Embryonic facial prominence (tissue), 1 donor: ENCODE measurements around the gene ZNF783.
"Not testable (repeated sequence)": the region's sequence is repeated elsewhere in the genome, so short reads cannot be mapped to it uniquely, and the experiment has no call there.

Source experiments
- DNase-seq: peaks from one replicate; pipeline ENCODE4 v3.0.0-alpha.2; 2016; ENCODE audit errors: extremely low spot score

The ZNF783 gene

GRCh38 chr7:149261829-149262617 is at the start of gene ZNF783:
ZNF783 (plus strand) TSS chr7:149262196; CDS start chr7:149262334, 138 bp downstream.
- peak; percentile 72 for DNase-seq

GRCh38 chr7:149214020-149214720 is 47.8 kb upstream of the ZNF783 start:
- no peak for DNase-seq

GRCh38 chr7:149216402-149216801 is 45.6 kb upstream of the ZNF783 start:
- DNase-seq = no peak

- DNase-seq = no peak
These were observed 44.4 kb upstream of the ZNF783 start for GRCh38 chr7:149217570-149217969.

- no peak for DNase-seq
These were observed 43.3 kb upstream of the ZNF783 start for GRCh38 chr7:149218469-149219420.

DNA sequence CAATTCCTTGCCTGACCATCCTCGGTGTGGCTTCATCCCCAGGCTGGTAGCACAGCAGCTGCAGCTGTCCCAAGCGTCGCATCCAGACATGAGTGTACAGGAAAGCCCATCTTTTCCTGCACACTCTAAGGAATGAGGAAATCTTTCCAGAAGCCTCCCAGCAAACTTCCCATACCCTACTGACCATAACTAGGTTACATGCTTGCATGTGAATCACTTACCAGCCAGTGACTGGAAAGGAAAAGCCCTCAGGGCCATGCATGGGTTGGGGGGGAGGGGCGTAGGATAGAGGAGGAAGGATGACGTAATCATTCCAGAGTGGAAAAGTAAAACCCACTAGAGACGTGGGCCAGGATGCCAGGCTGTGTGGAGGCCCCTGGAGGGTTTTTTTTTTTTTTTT is 41.5 kb upstream of the ZNF783 start:
- DNase-seq = no peak

- no peak for DNase-seq
These were observed 38.8 kb upstream of the ZNF783 start for GRCh38 chr7:149223176-149223575.

GRCh38 chr7:149223761-149224160 is 38.2 kb upstream of the ZNF783 start:
- DNase-seq = no peak

DNA sequence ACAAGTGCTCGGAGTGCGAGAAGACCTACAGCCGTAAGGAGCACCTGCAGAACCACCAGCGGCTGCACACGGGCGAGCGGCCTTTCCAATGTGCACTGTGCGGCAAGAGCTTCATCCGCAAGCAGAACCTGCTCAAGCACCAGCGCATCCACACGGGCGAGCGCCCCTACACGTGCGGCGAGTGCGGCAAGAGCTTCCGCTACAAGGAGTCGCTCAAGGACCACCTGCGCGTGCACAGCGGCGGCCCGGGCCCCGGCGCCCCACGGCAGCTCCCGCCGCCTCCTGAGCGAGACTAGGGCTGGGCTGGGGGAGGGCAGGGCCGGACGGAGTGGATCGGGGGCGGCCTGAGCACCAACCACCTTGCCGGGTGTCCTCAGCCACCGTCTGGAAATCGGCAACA is 37.6 kb upstream of the ZNF783 start:
- DNase-seq = no peak

DNA sequence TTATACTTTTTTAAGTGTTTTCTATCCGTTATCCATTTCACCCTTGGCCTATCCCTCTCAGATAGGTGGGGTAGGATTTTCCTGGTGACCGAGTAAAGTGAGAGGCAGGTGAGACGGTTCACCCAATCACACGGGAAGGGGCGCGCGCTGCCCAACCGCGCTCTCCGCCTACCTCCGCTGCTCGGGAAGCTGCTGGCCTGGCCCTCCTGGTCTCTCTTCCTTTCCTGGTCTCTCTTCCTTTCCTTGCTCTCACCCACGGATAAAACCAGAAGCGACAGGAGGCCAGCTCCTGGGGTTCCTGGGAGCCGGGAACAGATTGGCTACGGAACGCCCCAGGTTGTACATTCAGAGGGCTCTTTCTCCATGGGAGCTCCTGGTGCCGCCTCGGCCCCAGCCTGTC is 36.9 kb upstream of the ZNF783 start:
- no peak for DNase-seq

DNA sequence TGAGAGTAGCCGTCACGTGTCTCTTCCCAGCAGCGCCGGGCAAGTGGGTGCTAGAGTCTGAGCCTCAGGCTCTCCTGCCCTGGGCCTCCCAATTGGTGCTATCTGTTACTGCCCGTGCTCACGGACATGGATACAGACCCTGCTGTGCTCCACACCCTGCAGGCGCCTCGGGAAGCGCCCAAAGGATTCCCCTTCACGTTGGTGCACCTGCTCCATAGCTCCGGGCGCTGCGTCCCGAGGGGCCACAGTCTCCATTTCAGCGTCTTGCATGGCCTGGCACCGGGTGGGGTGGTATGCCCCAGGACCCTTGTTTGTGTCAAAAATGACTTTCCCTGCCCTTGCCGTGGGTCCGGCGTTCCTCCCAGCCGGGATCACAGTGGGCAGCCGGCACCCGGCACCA is 36.3 kb upstream of the ZNF783 start:
- no peak for DNase-seq

DNA sequence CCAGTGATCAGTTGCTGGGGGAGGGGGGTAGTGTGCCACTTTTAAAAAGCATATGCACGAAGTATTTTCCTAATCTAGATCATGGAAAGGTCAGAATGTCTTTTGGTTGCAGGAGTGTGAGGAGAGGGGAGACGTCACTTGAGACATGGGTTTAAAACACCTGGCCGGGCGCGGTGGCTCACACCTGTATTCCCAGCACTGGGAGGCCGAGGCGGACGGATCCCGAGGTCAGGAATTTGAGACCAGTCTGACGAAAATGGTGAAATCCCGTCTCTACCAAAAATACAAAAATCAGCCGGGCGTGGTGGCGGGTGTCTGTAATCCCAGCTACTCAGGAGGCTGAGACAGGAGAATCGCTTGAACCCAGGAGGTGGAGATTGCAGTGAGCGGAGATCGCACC is 35.6 kb upstream of the ZNF783 start:
- not testable (repeated sequence) for DNase-seq

DNA sequence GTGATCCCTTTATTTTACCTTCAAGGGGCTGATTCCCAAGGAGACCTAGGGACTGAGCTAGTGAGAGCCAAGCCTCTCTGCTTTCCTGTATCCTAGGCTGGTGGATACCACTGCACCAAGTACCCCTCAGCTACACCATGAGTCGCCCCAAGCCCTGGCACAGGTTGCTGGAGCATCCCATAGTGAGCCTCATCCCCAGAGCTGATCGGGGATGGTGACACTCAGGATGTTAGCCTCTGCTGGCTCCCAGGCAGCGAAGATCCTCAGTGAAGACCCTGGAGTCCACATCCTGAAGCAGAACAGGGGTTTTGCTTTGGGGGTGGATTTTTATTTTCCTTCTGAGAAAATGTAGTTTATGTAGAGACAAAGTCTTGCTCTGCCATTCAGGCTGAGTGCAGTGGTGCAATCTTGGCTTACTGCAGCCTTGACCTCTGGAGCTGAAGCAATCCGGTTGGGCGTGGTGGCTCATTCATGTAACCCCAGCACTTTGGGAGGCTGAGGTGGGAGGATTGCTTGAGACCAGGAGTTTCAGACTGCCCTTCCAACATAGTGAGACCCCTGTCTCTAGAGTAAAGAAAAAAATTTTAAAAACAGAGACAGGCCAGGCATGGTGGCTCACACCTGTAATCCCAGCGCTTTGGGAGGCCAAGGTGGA is 35.0 kb upstream of the ZNF783 start:
- DNase-seq = no peak

DNA sequence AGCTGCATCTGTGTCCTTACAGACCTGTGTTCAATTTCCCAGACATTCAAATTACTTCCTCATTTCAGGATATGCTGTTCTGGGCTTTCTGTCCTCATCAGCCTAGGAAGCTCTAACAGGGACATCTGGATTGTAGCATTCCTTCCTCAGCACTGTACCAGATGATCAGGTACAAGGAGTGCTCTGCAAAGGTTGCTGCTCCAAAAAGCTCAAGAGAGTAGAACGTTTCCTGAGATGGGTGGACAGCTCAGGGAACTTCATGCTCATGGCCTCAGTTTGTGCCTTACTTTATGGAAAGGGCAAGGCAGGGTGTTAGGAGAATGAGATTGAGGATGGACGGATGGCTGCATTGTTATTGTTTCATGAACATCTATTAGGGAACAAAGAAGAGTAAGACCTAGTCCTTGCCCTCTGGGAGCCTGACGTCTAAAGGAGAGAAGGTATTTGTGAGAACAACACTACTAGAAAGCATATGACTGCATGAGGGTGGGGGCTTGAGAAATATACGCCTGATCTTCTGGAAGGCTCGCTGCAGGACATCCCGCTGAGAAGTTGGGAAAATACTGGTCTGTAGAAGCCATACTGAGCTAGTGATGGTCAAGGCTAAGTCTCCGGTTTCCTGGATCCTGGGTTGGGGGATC is 33.0 kb upstream of the ZNF783 start:
- DNase-seq = no peak

- DNase-seq = no peak
These were observed 32.5 kb upstream of the ZNF783 start for GRCh38 chr7:149229526-149229925.

- DNase-seq = no peak
These were observed 29.6 kb upstream of the ZNF783 start for GRCh38 chr7:149232362-149232761.

DNA sequence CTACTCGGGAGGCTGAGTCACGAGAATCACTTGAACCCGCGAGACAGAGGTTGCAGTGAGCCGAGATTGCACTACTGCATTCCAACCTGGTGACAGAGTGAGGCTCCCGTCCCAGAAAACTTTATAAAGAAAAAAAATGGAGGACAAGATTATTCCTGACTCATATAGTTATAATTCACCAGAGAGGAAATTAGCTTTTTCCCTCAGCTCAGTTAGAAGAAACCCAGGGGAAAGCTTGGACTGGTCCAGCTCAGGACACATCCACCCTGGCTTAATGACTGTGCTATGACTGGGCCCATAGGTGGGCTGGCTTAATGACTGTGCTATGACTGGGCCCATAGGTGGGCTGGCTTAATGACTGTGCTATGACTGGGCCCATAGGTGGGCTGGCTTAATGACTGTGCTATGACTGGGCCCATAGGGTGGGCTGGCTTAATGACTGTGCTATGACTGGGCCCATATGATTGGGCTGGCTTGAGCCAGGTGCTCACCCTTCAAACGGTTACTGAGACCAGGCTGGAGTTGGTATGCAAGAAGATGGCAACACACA is 28.3 kb upstream of the ZNF783 start:
- not testable (repeated sequence) for DNase-seq

DNA sequence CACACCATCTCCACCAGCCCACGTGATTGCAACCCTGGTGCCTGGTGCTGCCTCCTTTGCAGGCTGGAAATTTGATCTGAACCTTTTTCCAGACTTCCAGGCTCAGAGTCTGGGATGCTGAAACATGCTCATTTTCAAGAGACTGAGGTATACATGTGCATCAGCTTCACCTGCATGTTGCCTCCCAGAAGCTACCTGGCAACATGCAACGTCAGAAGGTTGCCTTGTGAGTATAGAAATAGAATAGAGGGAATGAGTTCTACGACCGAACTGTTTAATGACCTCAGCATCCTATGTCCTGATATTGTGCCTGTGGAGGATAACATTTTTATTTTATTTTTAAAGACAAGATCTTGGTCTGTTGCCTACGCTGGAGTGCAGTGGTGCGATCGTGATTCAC is 24.5 kb upstream of the ZNF783 start:
- DNase-seq = no peak

DNA sequence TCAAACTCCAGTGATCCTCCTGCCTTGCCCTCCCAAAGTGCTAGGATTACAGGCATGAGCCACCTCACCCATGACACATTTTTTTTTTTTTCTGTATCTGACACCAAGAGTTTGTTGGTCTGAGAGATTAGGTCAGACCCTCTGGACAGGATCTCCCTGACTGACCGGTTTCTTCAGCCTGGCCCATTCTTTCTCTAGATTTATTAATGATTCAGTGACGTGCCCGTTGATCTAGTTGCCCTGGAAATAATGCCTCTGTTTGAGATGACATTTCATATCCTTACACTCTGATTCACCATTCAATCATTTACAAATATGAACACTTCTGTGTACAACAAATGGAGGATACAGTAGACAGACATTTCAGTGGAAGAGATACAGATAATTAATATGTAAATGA is 23.9 kb upstream of the ZNF783 start:
- no peak for DNase-seq

- peak; percentile 67 for DNase-seq
These were observed 22.5 kb upstream of the ZNF783 start, which contains the start of gene ZNF212 for GRCh38 chr7:149239345-149240143. ZNF212 (plus strand) TSS chr7:149239651; CDS start chr7:149239779, 128 bp downstream.
